Smooth muscle cell (in vitro differentiated cells): ENCODE data around the gene SPECC1. TPM values are rescaled to one million over a fixed set of nuclear protein-coding genes. Genes with fewer than 3 reads are reported as not detected.

Experiments
- DNase-seq: peaks from one replicate; lab custom pipeline; 2025; ENCODE audit not compliant: unreplicated experiment; lab: John Stamatoyannopoulos, UW
- H2AFZ ChIP-seq: fragments of 200-600 bp; sonication (generic); 2 replicates; pipeline ENCODE4 v1.6.0; 2016; ENCODE audit warnings: antibody characterized with exemption, low read depth, mild to moderate bottlenecking
- H3F3A ChIP-seq: fragments of 200-600 bp; sonication (generic); 2 replicates; pipeline ENCODE4 v1.6.0; 2017; ENCODE audit warnings: antibody characterized with exemption, low read depth
- H3K27ac ChIP-seq: fragments of 200-600 bp; sonication (generic); 2 replicates; pipeline ENCODE4 v1.5.1; 2016; ENCODE audit warnings: low read depth, mild to moderate bottlenecking
- H3K27me3 ChIP-seq: fragments of 200-600 bp; sonication (generic); 2 replicates; pipeline ENCODE4 v1.6.1; 2016; ENCODE audit warnings: low read depth, mild to moderate bottlenecking
- H3K36me3 ChIP-seq: fragments of 200-600 bp; sonication (generic); 2 replicates; pipeline ENCODE4 v1.5.1; 2016; ENCODE audit warnings: low read depth
- H3K4me1 ChIP-seq: fragments of 200-600 bp; sonication (generic); 2 replicates; pipeline ENCODE4 v1.5.1; 2016; ENCODE audit warnings: low read depth
- H3K4me2 ChIP-seq: fragments of 200-600 bp; sonication (generic); 2 replicates; pipeline ENCODE4 v1.6.0; 2016; ENCODE audit warnings: mild to moderate bottlenecking
- H3K4me3 ChIP-seq: fragments of 200-600 bp; sonication (generic); 2 replicates; pipeline ENCODE4 v1.5.1; 2016; ENCODE audit warnings: mild to moderate bottlenecking
- H3K79me2 ChIP-seq: fragments of 200-600 bp; sonication (generic); 2 replicates; pipeline ENCODE4 v1.6.0; 2016; ENCODE audit warnings: low read depth, mild to moderate bottlenecking
- H3K9ac ChIP-seq: fragments of 200-600 bp; sonication (generic); 2 replicates; pipeline ENCODE4 v1.6.0; 2016; ENCODE audit warnings: low read depth
- H3K9me3 ChIP-seq: fragments of 200-600 bp; sonication (generic); replicated peaks from 2 replicates; pipeline ENCODE4 v1.5.1; 2016; ENCODE audit warnings: low read depth
- H4K20me1 ChIP-seq: fragments of 200-600 bp; sonication (generic); 2 replicates; pipeline ENCODE4 v1.6.0; 2016; ENCODE audit warnings: low read depth
- CTCF ChIP-seq: fragments of 200-600 bp; sonication (generic); IDR thresholded peaks from 2 replicates; pipeline ENCODE4 v1.5.1; 2017; ENCODE audit warnings: borderline replicate concordance, mild to moderate bottlenecking, antibody characterized with exemption; ENCODE audit not compliant: insufficient read depth, poor library complexity, severe bottlenecking
- WGBS: methylation state at CpG from one replicate; pipeline ENCODE4 v1.1.7; 2016; ENCODE audit warnings: low lambda C conversion rate; 5-methylcytosine and 5-hydroxymethylcytosine counted together
- polyA plus RNA-seq: library from polyadenylated mRNA; unstranded; fragments of >200 nt; fragmentation: Nextera tagmentation; extraction: Ambion mirVana; gene quantifications from 2 replicates; pipeline ENCODE4 v1.2.1, GENCODE V29; 2016
- total RNA-seq: library from RNA; depleted of rRNA; stranded (reverse); fragments of >200 nt; gene quantifications from 2 replicates; pipeline ENCODE4 v1.2.3, GENCODE V29; 2014

The SPECC1 gene
- total and polyA plus RNA-seq, 2 experiments from 2014 or later = 20.0 to 72.0 TPM

DNA sequence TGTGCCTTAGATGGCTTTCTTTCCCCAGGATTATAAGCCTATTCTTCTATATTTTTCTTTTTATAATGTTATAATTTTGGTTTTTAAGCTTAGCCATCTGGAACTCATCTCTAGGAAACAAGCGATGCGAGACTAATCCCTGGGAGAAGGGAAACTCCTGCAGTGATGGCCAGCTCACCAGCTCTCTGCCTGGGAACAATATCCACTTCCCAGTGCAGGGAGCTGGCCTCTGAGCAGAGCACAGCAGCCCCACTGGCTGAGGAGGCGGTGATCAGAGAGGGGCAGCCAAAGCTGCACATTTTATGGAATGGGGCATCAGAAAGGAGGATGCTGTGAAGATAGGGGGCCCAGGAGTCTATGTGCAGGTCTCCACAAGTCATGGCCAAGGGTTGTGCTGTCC is 274.9 kb downstream of the SPECC1 start:
- H3K27me3 ChIP-seq = no peaks in the 10 kb centered on the region
- TF ChIP-seq CTCF = no peak
- no peaks in the 10 kb centered on the region for H3K79me2 ChIP-seq
- H3K4me1 ChIP-seq = peaks cover 19% of the 10 kb centered on the region
- H3K9me3 ChIP-seq = no peaks in the 10 kb centered on the region
- H3K4me3 ChIP-seq = no peak overlapping the region
- H3K4me2 ChIP-seq = peak overlapping the region; percentile 60
- H2AFZ ChIP-seq = no peak overlapping the region
- no peaks in the 10 kb centered on the region for H4K20me1 ChIP-seq
- DNase-seq = no peak
- H3K36me3 ChIP-seq = peaks cover 5% of the 10 kb centered on the region
- peaks cover 11% of the 10 kb centered on the region for H3F3A ChIP-seq
- H3K9ac ChIP-seq = peak overlapping the region; percentile 41
- WGBS = 26% methylated on average over 3 of the region's 3 CpGs
- H3K27ac ChIP-seq = peak overlapping the region; percentile 88

- peaks cover 11% of the 10 kb centered on the region for H3F3A ChIP-seq
- 85% methylated on average over 6 of the region's 6 CpGs for WGBS
- peak overlapping the region; percentile 60 for H3K4me2 ChIP-seq
- no peaks in the 10 kb centered on the region for H3K9me3 ChIP-seq
- peak overlapping the region; percentile 88 for H3K27ac ChIP-seq
- H3K9ac ChIP-seq = peak overlapping the region; percentile 37
- no peaks in the 10 kb centered on the region for H4K20me1 ChIP-seq
- peaks cover 5% of the 10 kb centered on the region for H3K36me3 ChIP-seq
- H3K27me3 ChIP-seq = no peaks in the 10 kb centered on the region
- H2AFZ ChIP-seq = no peak overlapping the region
- no peak for DNase-seq
- peaks cover 19% of the 10 kb centered on the region for H3K4me1 ChIP-seq
- no peak for TF ChIP-seq CTCF
- no peaks in the 10 kb centered on the region for H3K79me2 ChIP-seq
- no peak overlapping the region for H3K4me3 ChIP-seq
Observed at GRCh38 chr17:20284570-20285295, 275.6 kb downstream of the SPECC1 start.

DNA sequence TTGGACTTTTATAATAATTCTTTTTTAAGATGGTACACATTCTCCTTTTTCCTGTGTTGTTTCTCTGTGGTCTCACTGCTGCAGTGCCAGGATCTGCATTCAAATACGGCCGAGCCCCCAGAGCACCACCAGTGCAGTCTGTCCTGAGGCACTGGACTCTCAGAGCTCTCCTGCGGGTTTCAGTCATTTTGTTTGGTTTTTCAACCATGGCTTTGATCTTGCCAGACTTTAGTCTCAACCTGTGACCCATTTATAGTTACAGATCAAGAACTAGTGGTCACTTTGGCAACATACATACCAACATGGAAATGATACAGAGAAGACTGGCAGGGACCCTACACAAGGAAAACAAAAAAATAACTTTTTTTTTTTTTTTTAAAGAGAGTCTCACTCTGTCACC is 280.8 kb downstream of the SPECC1 start:
- no peak for DNase-seq
- 90% methylated on average over 3 of the region's 3 CpGs for WGBS
- Histone ChIP-seq H3K9ac (no peak overlapping the region), H2AFZ (no peak overlapping the region), H3K4me2 (no peak overlapping the region), H3F3A (no peaks in the 10 kb centered on the region), H3K4me1 (peaks cover 1% of the 10 kb centered on the region), H3K36me3 (peaks cover 5% of the 10 kb centered on the region), H3K4me3 (no peak overlapping the region), H3K79me2 (peaks cover 6% of the 10 kb centered on the region), H3K9me3 (no peaks in the 10 kb centered on the region), H3K27ac (no peak overlapping the region), H4K20me1 (no peaks in the 10 kb centered on the region), H3K27me3 (no peaks in the 10 kb centered on the region)
- no peak for TF ChIP-seq CTCF

GRCh38 chr17:20291853-20292252 is 282.7 kb downstream of the SPECC1 start:
- DNase-seq = no peak
- no peak overlapping the region for H2AFZ ChIP-seq
- 39% methylated on average over 6 of the region's 6 CpGs for WGBS

More at GRCh38 chr17:20291853-20292252, 282.7 kb downstream of the SPECC1 start:
- Histone ChIP-seq H3K9me3 (no peaks in the 10 kb centered on the region), H3K36me3 (peaks cover 5% of the 10 kb centered on the region), H3K4me2 (no peak overlapping the region), H3K27ac (no peak overlapping the region), H3K4me1 (no peaks in the 10 kb centered on the region), H3F3A (no peaks in the 10 kb centered on the region), H3K79me2 (peaks cover 6% of the 10 kb centered on the region), H3K27me3 (no peaks in the 10 kb centered on the region), H3K4me3 (no peak overlapping the region), H4K20me1 (no peaks in the 10 kb centered on the region), H3K9ac (no peak overlapping the region)
- no peak for TF ChIP-seq CTCF
